GM12801 (cell line): ENCODE measurements around the gene GET4.

Source experiments
- TF ChIP-seq, protein P1 (sequence below): IDR thresholded peaks from one replicate; pipeline ENCODE4 v1.5.1; 2011; ENCODE audit warnings: control low read depth; ENCODE audit not compliant: insufficient read length; ENCODE audit errors: extremely low read depth

Gene GET4

DNA sequence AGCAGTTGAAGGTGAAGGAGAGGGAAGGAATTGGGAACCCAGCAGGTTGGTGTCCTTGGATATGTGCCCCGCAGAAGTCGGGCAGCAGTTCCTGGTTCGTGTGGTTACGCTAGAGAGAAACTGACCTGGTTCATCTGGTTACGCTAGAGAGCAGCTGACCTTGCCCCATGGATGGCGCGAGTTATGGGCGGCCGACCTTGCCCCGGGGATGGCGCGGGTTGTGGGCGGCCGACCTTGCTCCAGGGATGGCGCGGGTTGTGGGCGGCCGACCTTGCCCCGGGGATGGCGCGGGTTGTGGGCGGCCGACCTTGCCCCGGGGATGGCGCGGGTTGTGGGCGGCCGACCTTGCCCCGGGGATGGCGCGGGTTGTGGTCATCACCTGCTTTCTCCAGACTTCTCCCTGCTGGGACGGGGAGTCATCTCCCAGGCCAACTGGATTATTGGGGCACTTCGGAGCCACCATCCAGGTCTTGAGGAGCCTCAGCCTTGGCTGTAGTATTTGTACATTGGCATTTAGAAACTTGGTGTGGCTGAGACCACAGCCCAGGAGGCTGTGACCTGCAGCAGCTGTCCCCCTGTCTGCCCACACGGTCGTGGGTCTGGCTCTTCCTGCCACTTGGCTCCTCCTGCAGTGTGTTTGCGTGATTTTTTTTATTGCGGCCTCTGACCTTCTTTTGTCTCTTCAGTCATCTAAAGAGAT, 6.1 kb downstream of the GET4 start:
- TF ChIP-seq, protein P1, sequence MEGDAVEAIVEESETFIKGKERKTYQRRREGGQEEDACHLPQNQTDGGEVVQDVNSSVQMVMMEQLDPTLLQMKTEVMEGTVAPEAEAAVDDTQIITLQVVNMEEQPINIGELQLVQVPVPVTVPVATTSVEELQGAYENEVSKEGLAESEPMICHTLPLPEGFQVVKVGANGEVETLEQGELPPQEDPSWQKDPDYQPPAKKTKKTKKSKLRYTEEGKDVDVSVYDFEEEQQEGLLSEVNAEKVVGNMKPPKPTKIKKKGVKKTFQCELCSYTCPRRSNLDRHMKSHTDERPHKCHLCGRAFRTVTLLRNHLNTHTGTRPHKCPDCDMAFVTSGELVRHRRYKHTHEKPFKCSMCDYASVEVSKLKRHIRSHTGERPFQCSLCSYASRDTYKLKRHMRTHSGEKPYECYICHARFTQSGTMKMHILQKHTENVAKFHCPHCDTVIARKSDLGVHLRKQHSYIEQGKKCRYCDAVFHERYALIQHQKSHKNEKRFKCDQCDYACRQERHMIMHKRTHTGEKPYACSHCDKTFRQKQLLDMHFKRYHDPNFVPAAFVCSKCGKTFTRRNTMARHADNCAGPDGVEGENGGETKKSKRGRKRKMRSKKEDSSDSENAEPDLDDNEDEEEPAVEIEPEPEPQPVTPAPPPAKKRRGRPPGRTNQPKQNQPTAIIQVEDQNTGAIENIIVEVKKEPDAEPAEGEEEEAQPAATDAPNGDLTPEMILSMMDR: no peak

DNA sequence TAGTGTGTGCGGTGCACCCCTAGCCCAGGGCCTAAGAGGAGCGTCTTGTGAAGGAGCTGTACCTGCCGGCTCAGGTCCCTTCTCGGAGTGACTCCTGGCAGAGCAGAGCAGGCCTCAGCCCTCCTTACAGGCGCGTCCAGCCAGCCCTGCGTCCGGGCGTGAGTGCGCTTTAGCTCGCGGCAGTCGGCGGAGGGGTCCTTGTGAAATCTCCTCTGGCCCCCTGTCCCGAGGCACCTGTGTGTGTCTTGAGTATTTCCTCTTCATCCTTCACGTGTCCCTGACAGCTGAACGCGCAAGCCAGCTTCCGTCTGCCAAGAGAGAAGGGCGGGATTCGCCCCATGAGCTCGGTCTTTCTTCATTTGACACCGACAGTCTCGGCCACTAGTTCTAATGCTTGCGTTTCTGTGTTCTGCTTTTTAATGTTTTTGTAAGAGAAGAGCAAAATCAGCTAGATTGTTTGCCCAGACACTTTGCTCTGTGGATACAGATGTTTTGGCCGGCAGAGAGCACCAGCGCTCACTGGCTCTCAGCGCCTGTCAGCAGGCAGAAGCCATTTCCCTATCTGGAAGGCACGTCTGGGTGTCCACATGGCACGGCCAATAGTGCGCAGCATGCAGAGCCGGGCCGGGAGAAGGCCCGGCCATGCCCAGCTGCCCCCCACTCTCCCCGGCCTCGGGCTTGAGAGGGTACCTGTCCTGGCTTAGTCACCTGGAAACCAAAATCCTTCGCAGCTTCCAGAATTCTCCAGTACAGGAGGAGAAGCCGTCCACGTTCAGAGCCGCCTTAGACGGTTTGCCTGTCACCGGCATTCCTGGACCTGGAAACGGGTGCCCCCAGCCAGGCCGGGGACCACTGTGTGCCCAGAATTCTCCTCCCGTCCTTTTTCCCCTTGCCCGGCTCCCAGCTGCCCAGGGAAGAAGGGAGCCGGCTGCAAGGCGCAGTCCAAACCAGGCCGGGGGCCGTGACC, 7.0 kb downstream of the GET4 start:
- TF ChIP-seq, protein P1: no peak

DNA sequence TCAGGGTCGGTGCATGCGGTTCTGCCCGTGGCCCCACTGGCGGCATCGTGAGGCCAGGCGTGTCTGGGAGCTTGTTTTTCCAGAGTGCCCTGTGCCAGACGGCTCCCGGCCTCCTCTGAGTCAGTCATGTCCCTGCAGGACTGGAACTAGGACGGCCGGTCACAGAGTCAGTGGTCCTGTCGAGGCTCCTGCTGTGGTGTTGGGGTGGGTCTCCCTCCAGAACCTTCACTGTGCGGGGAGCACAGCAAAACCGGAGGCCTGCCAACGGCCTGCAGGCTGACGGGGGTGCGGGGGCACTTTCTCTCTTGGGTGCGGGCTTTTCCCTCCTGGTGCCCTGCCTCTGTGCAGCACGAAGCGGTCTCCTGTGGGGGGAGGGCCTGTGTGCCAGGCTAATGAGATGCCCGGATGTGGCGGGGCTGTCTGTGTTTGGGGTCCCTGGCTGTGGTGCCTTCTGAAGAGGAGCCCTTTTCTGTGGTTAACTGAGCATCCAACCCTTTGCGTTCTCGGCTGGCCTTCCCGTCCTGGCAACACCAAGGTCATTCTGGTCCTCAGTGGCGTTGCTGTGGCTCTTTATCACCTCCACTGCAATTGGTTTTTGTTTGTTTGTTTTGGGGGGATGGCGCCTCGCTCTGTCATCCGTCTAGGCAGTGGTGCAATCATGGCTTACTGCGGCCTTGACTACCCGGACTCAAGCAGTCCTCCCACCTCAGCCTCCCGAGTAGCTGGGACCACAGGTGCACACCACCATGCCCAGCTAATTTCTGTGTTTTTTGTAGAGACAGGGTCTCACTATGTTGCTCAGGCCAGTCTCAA, 8.0 kb downstream of the GET4 start:
- TF ChIP-seq, protein P1: no peak

DNA sequence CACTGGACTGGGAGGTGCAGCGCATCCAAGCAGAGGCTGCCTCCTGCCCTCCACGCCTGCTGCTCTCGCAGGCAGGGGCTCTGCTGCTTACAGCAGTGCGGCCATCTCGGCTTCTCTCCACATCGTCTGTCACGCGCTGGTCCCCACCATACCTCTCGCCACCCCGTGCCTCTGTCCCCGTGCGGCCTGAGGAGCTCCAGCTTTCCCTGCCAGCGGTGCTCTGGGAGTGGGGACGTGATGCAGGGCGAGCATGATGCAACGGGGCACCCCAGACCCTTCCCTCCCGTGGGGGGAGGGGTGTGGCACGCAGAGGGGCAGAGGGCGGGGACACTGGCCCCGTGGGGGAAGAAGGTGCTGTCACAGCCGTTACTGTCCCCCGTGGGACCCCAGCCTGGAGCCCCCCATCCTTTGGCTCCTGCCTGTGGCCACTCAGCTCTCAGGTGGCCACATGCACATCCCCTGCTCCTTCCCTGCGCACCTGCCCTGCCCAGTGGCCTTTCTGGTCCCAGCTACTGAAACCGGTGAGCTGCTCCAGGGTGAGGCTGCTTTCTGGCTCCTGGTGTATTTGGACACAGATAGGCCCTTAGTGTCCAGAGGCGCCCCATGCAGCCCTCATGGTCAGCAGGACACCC, 9.0 kb downstream of the GET4 start:
- TF ChIP-seq, protein P1: no peak

DNA sequence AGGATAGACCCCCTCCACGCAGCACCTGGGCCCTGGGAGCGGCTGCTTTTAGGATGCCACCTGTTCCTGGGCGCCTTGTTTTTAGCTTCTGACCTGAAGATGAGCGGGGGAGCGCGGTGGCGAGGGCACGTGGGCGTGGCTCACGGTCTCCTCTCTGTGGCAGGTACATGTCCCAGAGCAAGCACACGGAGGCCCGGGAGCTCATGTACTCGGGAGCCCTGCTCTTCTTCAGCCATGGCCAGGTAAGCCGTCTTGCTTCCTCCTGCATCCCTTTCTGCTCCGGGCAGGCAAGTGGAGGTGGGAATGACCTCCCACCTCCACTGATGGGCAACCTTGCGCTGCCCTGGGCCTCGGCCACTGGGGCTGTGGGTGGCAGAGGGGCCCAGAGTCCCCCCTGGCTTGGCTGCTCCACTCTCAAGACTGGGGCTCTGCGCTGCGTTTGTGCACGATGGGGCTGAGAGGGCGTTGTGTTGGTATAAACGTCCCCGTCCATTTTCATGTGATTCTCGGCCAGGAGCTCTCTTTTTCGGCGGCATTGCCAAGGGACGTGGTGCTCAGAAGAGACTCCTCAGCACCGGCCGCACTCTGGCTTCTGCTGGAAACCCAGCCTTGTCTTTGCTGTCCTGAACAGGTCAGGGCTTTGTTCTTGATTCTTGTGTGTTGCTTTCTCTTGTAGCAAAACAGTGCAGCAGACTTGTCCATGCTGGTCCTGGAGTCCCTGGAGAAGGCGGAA, 9.7 kb downstream of the GET4 start:
- TF ChIP-seq, protein P1: no peak

DNA sequence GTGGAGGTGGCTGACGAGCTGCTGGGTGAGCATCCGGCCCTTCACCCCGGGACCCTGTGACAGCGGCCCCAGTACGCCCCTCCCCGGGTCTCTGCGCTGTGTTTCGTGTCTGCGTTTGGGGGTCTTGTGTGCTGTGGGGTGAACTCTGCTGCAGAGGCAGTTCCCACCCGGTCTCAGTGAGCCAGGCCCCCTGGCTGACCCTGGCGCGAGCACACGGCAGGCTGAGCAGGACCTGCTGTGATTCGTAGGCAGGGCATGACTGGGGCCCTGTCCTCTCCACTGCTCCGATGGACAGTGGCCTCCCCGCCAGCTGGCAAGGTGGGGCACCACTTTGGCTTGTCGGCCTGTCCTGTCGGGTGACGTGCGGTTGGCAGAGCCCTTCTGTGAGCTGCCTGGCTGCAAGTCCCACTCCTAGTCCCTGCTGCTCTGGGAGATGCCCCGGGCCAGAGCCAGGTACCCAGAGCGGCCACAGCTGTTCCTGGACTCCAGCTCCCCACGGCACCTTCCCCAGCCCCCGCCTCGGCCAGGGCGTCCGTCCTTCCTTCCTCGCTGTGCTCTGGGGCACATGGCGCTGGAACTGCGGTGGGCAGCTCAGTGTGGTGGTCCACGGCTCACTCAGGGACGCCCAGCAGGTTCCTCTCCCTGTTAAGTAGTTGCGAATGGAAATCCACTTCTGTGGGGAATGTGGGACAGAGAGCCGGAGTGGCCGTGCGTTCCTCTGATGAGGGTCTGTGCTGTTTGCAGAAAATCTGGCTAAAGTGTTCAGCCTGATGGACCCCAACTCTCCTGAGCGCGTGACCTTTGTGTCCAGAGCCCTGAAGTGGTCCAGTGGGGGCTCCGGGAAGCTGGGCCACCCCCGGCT, 10.5 kb downstream of the GET4 start:
- TF ChIP-seq, protein P1: no peak
